SK-N-SH (cell line): Measurements from ENCODE around the gene CEP152. TPM values are rescaled to one million over a fixed set of nuclear protein-coding genes. Genes with fewer than 3 reads are reported as not detected.

ENCODE experiments used
- CTCF ChIA-PET: fragments of 300-600, 350-600 bp; formaldehyde crosslinking; extraction: SDS; loops from one replicate; lab custom pipeline; 2021; lab: Yijun Ruan, JAX
- POLR2A ChIA-PET: fragments of 350-600 bp; sonication (Branson Sonifier 250); formaldehyde crosslinking; extraction: SDS; loops from one replicate; lab custom pipeline; 2020; ENCODE audit warnings: antibody characterized with exemption, inconsistent platforms; lab: Yijun Ruan, JAX
- DNase-seq: peaks from one replicate; pipeline ENCODE4 v3.0.0; 2012
- H2AFZ ChIP-seq: fragments of 200-600 bp; sonication (generic); 2 replicates; pipeline ENCODE4 v1.8.1; 2016; ENCODE audit warnings: antibody characterized with exemption, mild to moderate bottlenecking, low read depth
- H3F3A ChIP-seq: fragments of 200-600 bp; sonication (generic); replicated peaks from 2 replicates; pipeline ENCODE3; 2016; ENCODE audit warnings: antibody characterized with exemption, mild to moderate bottlenecking; ENCODE audit not compliant: insufficient read depth
- H3K27ac ChIP-seq, 2 experiments: fragments of 200-500 bp in 1 of 2; fragments of 200-600 bp in 1 of 2; sonication (Bioruptor generic) in 1 of 2; sonication (generic), shearing (Covaris generic) in 1 of 2; 2 replicates each; pipeline versions ENCODE4 v1.5.1 to v1.6.1; 2014 to 2016; ENCODE audit warnings: low read depth in 2 of 2, inconsistent platforms in 1 of 2, low read length in 1 of 2, mild to moderate bottlenecking in 1 of 2, mixed read lengths in 1 of 2
- H3K27me3 ChIP-seq: fragments of 200-600 bp; sonication (generic), shearing (Covaris generic); 2 replicates; pipeline ENCODE4 v1.6.1; 2016; ENCODE audit warnings: mixed run types; ENCODE audit not compliant: insufficient read depth
- H3K36me3 ChIP-seq, 2 experiments: fragments of 200-500 bp in 1 of 2; fragments of 200-600 bp in 1 of 2; sonication (Bioruptor generic) in 1 of 2; sonication (generic) in 1 of 2; replicated peaks in 1 of 2; 2 replicates each; pipeline versions ENCODE3 to v1.5.1; 2014 to 2016; ENCODE audit warnings: low read length in 1 of 2, mild to moderate bottlenecking in 1 of 2; ENCODE audit not compliant: insufficient read depth in 2 of 2, control insufficient read depth in 1 of 2
- H3K4me1 ChIP-seq, 2 experiments: fragments of 200-500 bp in 1 of 2; fragments of 200-600 bp in 1 of 2; sonication (Bioruptor generic) in 1 of 2; sonication (generic), shearing (Covaris generic) in 1 of 2; 2 replicates each; pipeline versions ENCODE4 v1.5.1 to v1.6.1; 2014 to 2016; ENCODE audit warnings: low read depth in 1 of 2, low read length in 1 of 2, mixed run types in 1 of 2; ENCODE audit not compliant: insufficient read depth in 2 of 2, control insufficient read depth in 1 of 2
- H3K4me2 ChIP-seq: fragments of 200-600 bp; sonication (generic), shearing (Covaris generic); 2 replicates; pipeline ENCODE4 v1.6.1; 2017; ENCODE audit warnings: mixed run types
- H3K4me3 ChIP-seq, 2 experiments: fragments of 200-500 bp in 1 of 2; fragments of 200-600 bp in 1 of 2; sonication (Bioruptor generic) in 1 of 2; sonication (generic), shearing (Covaris generic) in 1 of 2; 2 replicates each; pipeline versions ENCODE4 v1.5.1 to v1.8.1; 2014 to 2016; ENCODE audit warnings: low read depth in 2 of 2, inconsistent platforms in 1 of 2, low read length in 1 of 2, mild to moderate bottlenecking in 1 of 2, mixed read lengths in 1 of 2, moderate library complexity in 1 of 2
- H3K79me2 ChIP-seq: fragments of 200-600 bp; sonication (generic); 2 replicates; pipeline ENCODE4 v1.8.1; 2017; ENCODE audit warnings: mild to moderate bottlenecking; ENCODE audit not compliant: insufficient read depth
- H3K9ac ChIP-seq: fragments of 200-600 bp; sonication (generic); 2 replicates; pipeline ENCODE4 v1.6.1; 2017; ENCODE audit warnings: mixed run types
- H3K9me2 ChIP-seq: fragments of 200-600 bp; sonication (generic); 2 replicates; pipeline ENCODE4 v1.6.1; 2017; ENCODE audit warnings: mixed run types
- H3K9me3 ChIP-seq: fragments of 200-600 bp; sonication (generic); 2 replicates; pipeline ENCODE4 v1.6.1; 2017; ENCODE audit warnings: mixed run types, mild to moderate bottlenecking, moderate library complexity
- H4K20me1 ChIP-seq: fragments of 200-600 bp; sonication (generic); 2 replicates; pipeline ENCODE4 v1.6.1; 2017; ENCODE audit warnings: mild to moderate bottlenecking, mixed run types; ENCODE audit not compliant: insufficient read depth
- CHD2 ChIP-seq: fragments of 150-350 bp; IDR thresholded peaks from 2 replicates; pipeline ENCODE4 v1.6.1; 2018; ENCODE audit warnings: low read length; ENCODE audit not compliant: partially characterized antibody
- CTCF ChIP-seq: fragments of 200-600 bp; sonication (generic); IDR thresholded peaks from 2 replicates; pipeline ENCODE4 v1.6.1; 2017; ENCODE audit warnings: antibody characterized with exemption, mild to moderate bottlenecking, moderate library complexity
- EP300 ChIP-seq, 2 experiments: IDR thresholded peaks; 2 replicates each; pipeline versions ENCODE4 v1.4.0 to v1.6.1; 2012; ENCODE audit warnings: borderline replicate concordance in 1 of 2, low read depth in 1 of 2, low read length in 1 of 2
- FOSL2 ChIP-seq: IDR thresholded peaks from 2 replicates; pipeline ENCODE4 v1.4.0; 2012; ENCODE audit warnings: low read depth, mild to moderate bottlenecking, moderate library complexity, borderline replicate concordance
- FOXJ3 ChIP-seq: sonication (generic); formaldehyde crosslinking; IDR thresholded peaks from 2 replicates; pipeline ENCODE4 v1.5.1; 2020; ENCODE audit warnings: mild to moderate bottlenecking, missing genetic modification reagents
- FOXM1 ChIP-seq: IDR thresholded peaks from 2 replicates; pipeline ENCODE4 v1.4.0; 2012; ENCODE audit warnings: low read depth, mild to moderate bottlenecking
- GABPA ChIP-seq: IDR thresholded peaks from 2 replicates; pipeline ENCODE4 v1.4.0; 2012; ENCODE audit warnings: low read depth, mild to moderate bottlenecking
- GATA2 ChIP-seq: sonication (generic); formaldehyde crosslinking; IDR thresholded peaks from 2 replicates; pipeline ENCODE4 v1.5.0; 2020; ENCODE audit warnings: mild to moderate bottlenecking, missing genetic modification reagents
- JUND ChIP-seq: IDR thresholded peaks from 2 replicates; pipeline ENCODE4 v1.4.0; 2012
- MEF2A ChIP-seq: IDR thresholded peaks from 2 replicates; pipeline ENCODE4 v1.4.0; 2012; ENCODE audit warnings: low read depth, borderline replicate concordance
- NRF1 ChIP-seq: IDR thresholded peaks from 2 replicates; pipeline ENCODE4 v1.6.1; 2012; ENCODE audit warnings: low read depth, mild to moderate bottlenecking, low read length
- PBX3 ChIP-seq: IDR thresholded peaks from 2 replicates; pipeline ENCODE4; 2012
- RAD21 ChIP-seq: IDR thresholded peaks from 2 replicates; pipeline ENCODE4 v1.6.1; 2012; ENCODE audit warnings: mild to moderate bottlenecking, low read length
- REST ChIP-seq: IDR thresholded peaks from 2 replicates; pipeline ENCODE4 v1.6.1; 2012; ENCODE audit warnings: mild to moderate bottlenecking, low read depth, low read length, moderate library complexity
- RXRA ChIP-seq: IDR thresholded peaks from 2 replicates; pipeline ENCODE4 v1.4.0; 2012; ENCODE audit warnings: low read depth, mild to moderate bottlenecking, borderline replicate concordance
- TAF1 ChIP-seq: IDR thresholded peaks from 2 replicates; pipeline ENCODE4 v1.6.1; 2012; ENCODE audit warnings: low read depth, mild to moderate bottlenecking, low read length, moderate library complexity, borderline replicate concordance
- TCF12 ChIP-seq: IDR thresholded peaks from 2 replicates; pipeline ENCODE4 v1.4.0; 2012
- TEAD4 ChIP-seq: IDR thresholded peaks from 2 replicates; pipeline ENCODE4 v1.4.0; 2012; ENCODE audit warnings: mild to moderate bottlenecking, borderline replicate concordance; ENCODE audit not compliant: insufficient read depth
- ZBTB33 ChIP-seq: IDR thresholded peaks from 2 replicates; pipeline ENCODE4 v1.4.0; 2012; ENCODE audit warnings: low read depth, borderline replicate concordance
- WGBS: methylation state at CpG from one replicate; pipeline ENCODE4 v1.1.6; 2017; ENCODE audit warnings: low lambda C conversion rate; 5-methylcytosine and 5-hydroxymethylcytosine counted together
- polyA plus RNA-seq, 3 experiments: library from polyadenylated mRNA; depleted of rRNA; stranded (reverse); fragments of >200 nt; gene quantifications; 2 replicates each; pipeline ENCODE4 v1.2.3, GENCODE V29; 2012
- TF ChIP-seq, protein P1 (sequence below): IDR thresholded peaks from 2 replicates; pipeline ENCODE4 v1.4.0; 2012; ENCODE audit warnings: low read depth, borderline replicate concordance

CEP152 gene
- polyA plus RNA-seq, 1 of the 3 experiments (the other 2 are of a cell fraction) = 0.71 TPM

- H3K27me3 ChIP-seq = no peaks in the 10 kb centered on the region
- no peak for TF ChIP-seq CHD2
- TF ChIP-seq CTCF = peak; percentile 43
- no peak overlapping the region for H3K4me2 ChIP-seq
- no peak overlapping the region for H3K27ac ChIP-seq
- ChIA-PET CTCF (no interaction called here), POLR2A (no interaction called here)
- H3K4me3 ChIP-seq = no peak overlapping the region
- no peaks in the 10 kb centered on the region for H4K20me1 ChIP-seq
- H3K9ac ChIP-seq = no peak overlapping the region
- H3K9me3 ChIP-seq = peaks cover 10% of the 10 kb centered on the region; the same call in 1 of the 2 replicates
- no peaks in the 10 kb centered on the region for H3K79me2 ChIP-seq
- H3K4me1 ChIP-seq = peaks cover 0 to 5% of the 10 kb centered on the region in 2 experiments; a peak in 1 of 4 replicates
- H2AFZ ChIP-seq = no peak overlapping the region
- H3K36me3 ChIP-seq = peaks cover 0 to 3% of the 10 kb centered on the region in 2 experiments
- no peak for DNase-seq
- H3F3A ChIP-seq = peaks cover 16% of the 10 kb centered on the region
- WGBS = 89% methylated on average over 4 of the region's 4 CpGs
- no peaks in the 10 kb centered on the region for H3K9me2 ChIP-seq
Observed at GRCh38 chr15:48717458-48717857, 93.4 kb downstream of the CEP152 start.

- no peak overlapping the region for H2AFZ ChIP-seq
- POLR2A ChIA-PET = no interaction called here
- WGBS = 69% methylated on average over 3 of the region's 3 CpGs
Observed at GRCh38 chr15:48712546-48712945, 98.3 kb downstream of the CEP152 start.

More at GRCh38 chr15:48712546-48712945, 98.3 kb downstream of the CEP152 start:
- Histone ChIP-seq H3K4me1 (no peaks in the 10 kb centered on the region), H3K27ac (no peak overlapping the region), H4K20me1 (no peaks in the 10 kb centered on the region), H3K9me2 (no peaks in the 10 kb centered on the region), H3F3A (peaks cover 4% of the 10 kb centered on the region), H3K9me3 (peaks cover 10% of the 10 kb centered on the region; the same call in 1 of the 2 replicates)
- DNase-seq = no peak
- TF ChIP-seq TEAD4 (no peak), MEF2A (no peak), ZBTB33 (no peak), FOSL2 (no peak), EP300 (IDR thresholded peaks at IDR 0.05; ENCODE audit: borderline replicate concordance in 1 of 2, low read depth in 1 of 2, low read length in 1 of 2) (no peak), TCF12 (no peak), RAD21 (no peak), GABPA (no peak), FOXJ3 (CRISPR knock-in tag) (no peak), CHD2 (no peak), RXRA (no peak), GATA2 (CRISPR knock-in tag) (no peak), JUND (no peak), FOXM1 (no peak), TAF1 (no peak), NRF1 (no peak), PBX3 (no peak), REST (no peak)
- TF ChIP-seq, protein P1, sequence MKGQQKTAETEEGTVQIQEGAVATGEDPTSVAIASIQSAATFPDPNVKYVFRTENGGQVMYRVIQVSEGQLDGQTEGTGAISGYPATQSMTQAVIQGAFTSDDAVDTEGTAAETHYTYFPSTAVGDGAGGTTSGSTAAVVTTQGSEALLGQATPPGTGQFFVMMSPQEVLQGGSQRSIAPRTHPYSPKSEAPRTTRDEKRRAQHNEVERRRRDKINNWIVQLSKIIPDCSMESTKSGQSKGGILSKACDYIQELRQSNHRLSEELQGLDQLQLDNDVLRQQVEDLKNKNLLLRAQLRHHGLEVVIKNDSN = no peak
- TF ChIP-seq, all 33 proteins: peak for 0
- Histone ChIP-seq H3K4me2 (no peak overlapping the region), H3K4me3 (no peak overlapping the region), H3K79me2 (no peaks in the 10 kb centered on the region), H3K36me3 (peaks cover 0 to 3% of the 10 kb centered on the region in 2 experiments), H3K27me3 (no peaks in the 10 kb centered on the region), H3K9ac (no peak overlapping the region)
- CTCF ChIA-PET = no interaction called here
